SW480 (cell line): ENCODE results near the gene PRPF31.
"Not testable (repeated sequence)": the region's sequence is repeated elsewhere in the genome, so short reads cannot be mapped to it uniquely, and the experiment has no call there.

Experiments used
- DNase-seq: peaks from one replicate; pipeline ENCODE4 v3.0.0-alpha.2; 2016; ENCODE audit warnings: low spot score

PRPF31 gene

DNA sequence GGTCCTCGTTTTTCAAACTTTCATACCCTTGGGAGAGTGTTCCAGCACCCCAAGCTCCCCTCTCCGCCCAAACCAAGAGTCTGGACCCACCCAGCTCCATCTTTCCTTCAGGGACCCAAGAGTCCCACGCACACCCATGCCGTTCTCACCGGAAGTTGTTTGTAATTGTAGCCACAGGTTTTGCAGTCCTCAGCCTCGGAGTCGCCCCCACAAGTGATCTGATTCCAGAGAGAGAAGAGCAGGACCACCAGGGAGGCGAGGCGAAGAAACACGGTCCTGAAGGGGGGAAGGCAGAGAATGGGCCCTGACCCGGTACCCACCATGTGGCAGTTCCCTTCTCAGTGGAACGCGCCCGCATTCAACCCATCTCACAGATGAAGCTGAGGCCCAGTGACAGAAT lies 47.3 kb downstream of the PRPF31 start:
- DNase-seq: no peak

GRCh38 chr19:54164369-54165068 lies 49.0 kb downstream of the PRPF31 start:
- peak; percentile 69 for DNase-seq

- no peak for DNase-seq
Measured at GRCh38 chr19:54165222-54165621, 49.7 kb downstream of the PRPF31 start.

- DNase-seq: peak; percentile 84
Measured at GRCh38 chr19:54168174-54168917, 52.8 kb downstream of the PRPF31 start.

GRCh38 chr19:54169149-54169740 lies 53.7 kb downstream of the PRPF31 start:
- DNase-seq: no peak

- DNase-seq: not testable (repeated sequence)
Measured at GRCh38 chr19:54171736-54172431, 56.3 kb downstream of the PRPF31 start.

DNA sequence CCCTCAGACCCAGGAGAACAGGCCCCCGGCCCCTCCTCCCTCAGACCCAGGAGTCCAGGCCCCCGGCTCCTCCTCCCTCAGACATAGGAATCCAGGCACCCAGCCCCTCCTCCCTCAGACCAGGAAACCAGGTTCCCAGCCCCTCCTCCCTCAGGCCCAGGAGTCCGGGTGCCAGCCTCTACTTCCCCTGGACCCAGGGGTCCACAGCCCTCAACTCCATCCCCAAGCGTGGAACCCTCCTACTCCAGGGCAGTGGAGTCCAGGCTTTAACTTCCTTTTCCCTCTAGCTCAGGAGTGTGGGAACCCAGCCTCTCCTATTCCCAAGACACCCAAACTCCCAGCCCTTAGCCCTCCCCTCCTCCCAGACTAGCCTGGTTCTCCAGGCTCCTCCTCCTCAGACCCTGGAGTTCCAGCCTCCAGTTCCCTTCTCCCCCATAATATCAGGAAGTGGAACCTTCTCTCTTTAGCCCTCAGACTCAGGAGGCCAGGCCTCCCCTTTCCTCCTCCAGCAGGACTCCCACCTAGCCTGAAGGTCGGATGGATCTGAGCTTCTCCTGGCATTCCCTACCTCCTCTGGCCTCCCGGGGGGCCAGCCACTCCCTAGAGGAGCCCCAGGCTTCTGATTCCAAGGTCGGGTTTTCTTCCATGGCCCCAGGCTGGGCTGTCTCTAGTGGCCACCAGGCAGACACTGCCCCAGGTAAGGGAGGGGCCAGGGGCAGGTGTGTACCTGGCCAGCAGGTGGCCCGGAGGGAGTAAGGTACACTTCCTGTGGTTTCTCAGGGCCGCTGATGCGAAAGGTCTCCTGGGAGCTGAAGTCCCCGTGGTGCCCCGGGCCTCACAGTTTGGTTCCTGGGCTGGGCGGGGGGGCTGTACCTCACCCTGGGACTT lies 57.2 kb downstream of the PRPF31 start, which contains the start of gene TMC4:
TMC4 (minus strand) TSS at position 690 of the 888 bp plus-strand sequence; CDS start at position 647, 43 bp downstream.
- peak; percentile 96 for DNase-seq

DNA sequence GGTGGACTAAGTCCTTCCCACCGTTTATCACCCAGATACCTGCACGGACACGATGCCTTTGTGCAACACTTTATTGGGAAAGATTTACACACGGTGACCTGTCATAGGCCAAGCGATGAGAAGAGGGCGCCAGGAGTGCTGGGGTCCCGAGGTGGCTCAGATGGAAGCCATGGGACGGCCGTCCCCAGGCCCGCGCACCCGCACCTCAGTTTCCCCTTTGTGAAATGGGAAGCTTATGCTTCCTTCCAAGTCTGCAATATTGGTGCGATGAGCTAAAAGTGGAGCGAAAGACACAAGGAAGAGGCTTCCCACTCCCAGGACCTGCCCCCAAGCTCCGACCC lies 57.8 kb downstream of the PRPF31 start:
- no peak for DNase-seq

- no peak for DNase-seq
Measured at GRCh38 chr19:54173951-54174834, 58.6 kb downstream of the PRPF31 start.

DNA sequence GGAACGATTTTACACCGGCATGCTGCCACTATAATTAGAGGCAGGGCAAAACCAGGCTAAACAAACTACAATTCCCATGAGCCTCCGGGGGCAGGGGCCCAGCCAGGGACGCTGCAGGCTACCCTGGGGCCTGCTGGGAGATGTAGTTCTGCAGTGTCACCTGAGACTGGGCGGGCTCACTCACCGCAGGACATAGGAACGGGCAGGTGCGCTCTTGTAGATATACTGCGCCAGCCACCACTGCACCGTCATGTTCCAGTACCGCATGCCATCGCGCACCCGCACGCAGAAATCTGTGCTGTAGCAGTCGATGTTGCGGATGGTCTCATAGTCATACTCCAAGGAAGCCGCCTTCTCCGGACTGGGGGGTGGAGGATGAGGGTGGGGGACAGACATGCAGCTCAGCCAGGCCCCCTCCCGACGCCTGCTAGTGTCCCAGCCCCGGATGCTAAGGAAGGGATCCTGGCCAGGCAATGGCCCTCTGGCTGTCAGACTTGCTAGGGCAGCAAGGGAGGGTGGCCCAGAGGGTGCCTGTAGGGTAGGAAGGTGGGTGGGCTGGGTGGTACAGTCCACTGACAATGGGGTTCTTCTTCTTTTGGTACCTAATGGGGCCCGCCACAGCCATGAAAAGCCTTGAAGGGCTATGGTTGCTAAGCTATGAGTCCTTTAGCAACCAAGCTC lies 63.2 kb downstream of the PRPF31 start:
- no peak for DNase-seq

DNA sequence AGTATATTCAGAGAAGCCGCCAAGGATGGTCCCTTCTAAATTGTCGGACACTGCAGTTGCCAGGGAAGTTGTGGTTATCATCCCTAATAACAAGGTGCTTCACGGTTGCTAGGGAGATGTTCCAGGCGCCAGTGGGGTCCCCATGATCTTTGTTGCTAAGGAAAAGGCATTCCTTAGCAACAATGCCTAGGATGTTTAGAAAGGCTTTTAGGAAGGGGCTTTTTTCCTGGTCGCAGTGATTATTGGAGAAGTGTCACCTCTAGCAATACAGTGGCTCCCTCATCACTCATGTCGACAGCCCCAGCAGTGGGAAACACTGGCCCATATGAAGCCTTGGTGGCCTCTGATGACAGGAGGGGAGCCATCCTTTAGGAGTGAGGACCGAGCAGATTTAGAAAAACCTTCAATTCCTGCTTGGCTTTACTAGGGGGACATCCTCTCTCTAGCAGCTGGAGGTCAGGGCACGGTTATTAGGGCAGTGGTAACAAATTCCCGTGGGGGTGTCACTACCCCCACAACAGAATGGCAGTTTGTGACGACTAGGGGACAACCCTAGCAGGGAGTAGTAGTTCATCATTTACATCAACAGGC lies 63.8 kb downstream of the PRPF31 start:
- DNase-seq: no peak

DNA sequence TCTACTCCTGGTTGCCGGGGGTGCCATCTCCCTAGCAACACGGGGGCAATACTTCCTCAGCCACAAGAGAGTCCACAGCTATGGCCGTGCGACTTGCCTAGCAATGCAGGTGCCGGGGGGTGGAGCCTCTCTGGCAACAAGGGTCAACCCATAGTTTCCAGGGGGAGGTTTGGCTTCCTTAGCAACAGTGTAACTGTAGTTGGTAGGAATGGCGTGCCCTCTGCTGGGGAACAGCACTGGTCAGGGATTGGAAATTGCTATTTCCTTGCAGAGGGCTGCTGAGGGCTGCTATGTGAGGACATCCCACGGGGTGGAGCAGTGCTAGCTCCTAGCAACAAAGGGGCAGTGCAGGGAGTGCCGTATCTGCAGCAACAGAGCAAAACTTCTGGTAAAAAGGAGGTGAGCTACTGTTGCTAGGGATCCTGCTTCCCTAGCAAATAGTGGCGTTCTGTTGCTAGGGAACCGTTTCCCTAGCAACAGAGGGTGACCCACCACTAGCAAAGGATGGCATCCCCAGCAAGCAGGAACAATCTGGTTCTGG lies 64.4 kb downstream of the PRPF31 start:
- DNase-seq: no peak

- no peak for DNase-seq
Measured at GRCh38 chr19:54180691-54181091, 65.1 kb downstream of the PRPF31 start.
